NCI-H226 (cell line): ENCODE data around the gene TXNL4A.
"Not testable (repeated sequence)": the region's sequence is repeated elsewhere in the genome, so short reads cannot be mapped to it uniquely, and the experiment has no call there.

Experiments
- DNase-seq: peaks from one replicate; pipeline ENCODE4 v3.0.0-alpha.2; 2015

The TXNL4A gene

DNA sequence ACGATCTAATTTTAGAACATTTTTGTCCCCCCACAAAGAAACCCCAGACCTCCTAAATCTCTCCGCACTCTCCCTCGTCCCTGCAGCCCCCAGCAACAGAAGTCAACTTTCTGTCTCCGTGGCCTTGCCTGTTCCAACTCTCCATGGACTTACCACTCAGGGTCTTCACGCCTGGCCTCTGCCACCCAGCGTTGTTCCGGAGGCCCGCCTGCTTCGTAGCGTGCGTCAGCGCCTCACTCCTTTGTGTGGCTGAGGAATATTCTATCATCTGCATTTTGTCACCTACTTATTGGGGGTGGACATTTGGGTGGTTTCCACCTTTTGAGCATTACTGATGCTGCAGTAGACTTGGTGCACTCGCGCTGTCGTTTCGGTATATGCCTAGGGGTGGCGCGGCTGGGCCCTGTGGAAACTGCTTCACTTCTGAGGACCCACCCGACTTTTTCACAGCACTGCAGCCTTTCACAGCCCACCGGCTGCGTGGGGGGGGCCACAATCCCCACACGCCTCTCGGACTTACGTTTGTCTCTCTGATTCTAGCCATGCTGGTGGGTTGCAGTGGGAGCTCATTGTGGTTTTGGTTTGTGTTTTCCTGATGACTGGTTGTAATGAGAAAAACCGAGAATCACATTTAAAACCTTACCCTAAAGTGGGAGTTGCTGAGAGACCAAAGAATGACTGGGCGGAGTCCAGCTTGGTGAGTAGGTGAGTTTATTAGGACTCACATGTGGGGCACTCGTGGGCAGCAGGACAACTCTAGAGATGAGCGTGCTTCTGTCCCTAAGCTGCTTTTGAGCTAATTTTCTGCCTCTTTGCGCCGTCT lies 25.3 kb downstream of the TXNL4A start:
- DNase-seq, result no peak

DNA sequence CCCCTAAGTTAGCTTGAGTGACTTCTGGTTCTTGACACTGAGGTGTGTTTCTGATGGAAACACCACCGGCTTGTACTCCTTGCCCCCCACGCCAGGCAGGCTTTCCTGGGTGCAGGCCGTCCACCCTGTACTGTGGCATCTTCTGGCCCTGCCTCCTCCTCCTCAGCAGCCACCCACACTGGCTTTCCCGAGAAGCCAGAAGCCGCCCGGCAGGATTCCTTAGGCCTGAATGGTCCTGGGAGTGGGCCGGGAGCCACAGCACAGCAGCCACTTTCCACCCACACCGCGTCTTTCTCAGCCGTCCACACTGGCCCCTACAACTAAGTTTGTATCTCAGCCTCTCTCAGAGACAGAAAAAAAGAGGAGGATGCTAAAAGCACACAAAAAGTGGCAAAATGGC lies 26.1 kb downstream of the TXNL4A start:
- DNase-seq, result no peak

DNA sequence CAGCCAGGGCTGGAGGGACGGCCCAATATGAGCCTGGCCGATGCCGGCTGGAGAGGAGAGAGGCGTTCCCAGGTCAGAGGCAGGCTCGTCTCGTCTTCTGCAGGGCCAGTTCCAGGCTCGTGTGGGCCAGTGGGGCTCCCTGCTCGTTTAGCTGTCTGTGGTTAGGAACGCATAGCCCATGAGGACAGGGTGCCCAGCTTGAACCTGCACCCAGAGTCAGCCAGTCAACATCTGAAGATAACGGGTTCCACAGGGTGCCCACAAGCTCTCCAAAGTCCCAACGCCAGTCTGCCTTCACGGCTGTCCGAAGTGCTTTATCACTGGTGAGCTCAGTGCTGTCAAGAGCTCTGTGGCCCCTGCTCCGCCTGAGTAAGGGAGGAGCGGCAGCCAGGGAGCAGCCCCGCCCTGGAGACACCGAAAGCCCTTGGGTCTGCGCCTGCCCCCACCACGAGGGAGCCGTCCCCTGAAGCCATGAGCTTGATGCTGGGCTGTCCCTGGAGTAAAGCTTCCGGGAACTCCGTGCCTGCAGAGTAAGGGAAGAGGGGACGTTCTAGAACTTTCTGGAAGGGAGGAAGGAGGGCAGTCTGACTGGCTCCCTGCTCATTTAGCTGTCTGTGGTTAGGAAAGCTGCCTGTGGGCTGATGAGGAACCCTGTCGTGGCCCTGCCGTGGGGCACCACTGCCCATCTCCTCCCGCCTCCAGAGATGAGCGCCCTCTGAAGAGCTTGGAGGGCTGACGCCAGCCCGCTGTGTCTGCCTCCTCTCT lies 26.7 kb downstream of the TXNL4A start:
- DNase-seq, result no peak

DNA sequence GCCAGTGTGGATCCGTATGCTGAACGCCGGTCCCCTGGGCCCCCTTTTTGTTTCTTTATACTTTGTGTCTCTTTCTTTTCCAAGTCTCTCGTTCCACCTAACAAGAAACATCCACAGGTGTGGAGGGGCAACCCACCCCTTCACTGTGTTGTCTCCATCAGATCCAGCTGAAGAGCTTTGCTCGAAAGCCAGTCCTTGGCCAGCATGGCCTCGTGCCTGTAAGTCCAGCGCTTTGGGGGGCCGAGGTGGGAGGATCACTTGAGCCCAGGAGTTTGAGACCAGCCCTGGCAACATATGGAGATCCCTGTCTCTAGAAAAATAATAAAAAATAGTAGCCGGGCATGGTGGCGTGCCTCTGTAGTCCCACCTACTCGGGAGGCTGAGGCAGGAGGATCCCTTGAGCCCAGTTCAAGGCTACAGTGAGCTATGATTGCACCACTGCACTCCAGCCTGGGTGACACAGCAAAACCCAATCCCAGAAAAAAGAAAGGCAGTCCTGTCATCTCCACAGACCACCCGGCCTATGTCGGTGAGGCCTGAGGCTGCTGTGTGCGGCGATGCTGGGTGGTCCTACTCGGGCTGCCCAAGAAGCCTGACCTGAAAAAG lies 27.3 kb downstream of the TXNL4A start:
- no peak for DNase-seq

DNA sequence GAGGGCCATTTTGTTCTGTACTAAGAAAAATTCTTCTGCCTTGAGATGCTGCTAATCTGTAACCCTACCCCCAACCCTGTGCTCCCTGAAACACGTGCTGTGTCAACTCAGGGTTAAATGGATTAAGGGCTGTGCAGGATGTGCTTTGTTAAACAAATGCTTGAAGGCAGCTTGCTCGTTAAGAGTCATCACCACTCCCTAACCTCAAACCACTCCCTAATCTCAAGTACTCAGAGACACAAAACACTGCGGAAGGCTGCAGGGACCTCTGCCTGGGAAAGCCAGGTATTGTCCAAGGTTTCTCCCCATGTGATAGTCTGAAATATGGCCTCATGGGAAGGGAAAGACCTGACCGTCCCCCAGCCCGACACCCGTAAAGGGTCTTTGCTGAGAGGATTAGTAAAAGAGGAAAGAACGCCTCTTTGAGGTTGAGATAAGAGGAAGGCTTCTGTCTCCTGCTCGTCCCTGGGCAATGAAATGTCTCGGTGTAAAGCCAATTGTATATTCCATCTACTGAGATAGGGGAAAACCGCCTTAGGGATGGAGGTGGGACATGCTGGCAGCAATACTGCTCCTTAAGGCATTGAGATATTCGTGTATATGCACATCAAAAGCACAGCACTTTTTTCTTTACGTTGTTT lies 28.1 kb downstream of the TXNL4A start:
- DNase-seq, result not testable (repeated sequence)

DNA sequence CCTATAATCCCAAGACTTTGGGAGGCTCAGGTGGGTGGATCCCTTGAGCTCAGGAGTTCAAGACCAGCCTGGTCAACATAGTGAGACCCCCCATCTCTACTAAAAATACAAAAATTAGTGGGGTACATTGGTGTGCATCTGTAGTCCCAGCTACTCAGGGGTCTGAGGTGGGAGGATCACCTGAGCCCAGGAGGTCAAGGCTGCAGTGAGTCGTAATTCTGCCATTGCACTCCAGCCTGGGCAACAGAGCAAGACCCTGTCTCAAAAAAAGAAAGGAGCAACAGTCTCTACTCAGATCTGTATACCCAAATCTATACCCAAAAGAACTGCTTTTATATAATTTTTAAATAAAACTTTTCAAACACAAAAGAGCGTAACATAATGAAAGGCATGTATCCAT lies 29.4 kb downstream of the TXNL4A start:
- no peak for DNase-seq

DNA sequence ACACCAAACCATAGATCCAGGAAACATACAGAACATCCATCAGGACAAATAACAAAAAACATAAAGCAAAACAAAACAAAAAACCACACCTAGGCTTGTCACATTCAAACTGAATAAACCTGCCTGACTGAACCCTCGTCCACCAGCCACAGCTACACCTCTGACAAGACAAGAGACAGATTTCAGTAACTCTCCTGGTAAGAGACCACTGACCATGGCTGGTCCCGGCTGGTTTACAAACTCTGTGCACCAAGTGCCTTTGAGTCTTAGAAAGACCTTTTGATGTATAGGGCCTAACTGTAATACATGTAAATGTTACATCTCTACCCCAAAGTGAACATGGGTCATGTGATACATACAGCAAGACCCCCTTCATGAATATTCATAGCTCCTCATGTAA lies 32.1 kb downstream of the TXNL4A start:
- DNase-seq, result no peak

DNA sequence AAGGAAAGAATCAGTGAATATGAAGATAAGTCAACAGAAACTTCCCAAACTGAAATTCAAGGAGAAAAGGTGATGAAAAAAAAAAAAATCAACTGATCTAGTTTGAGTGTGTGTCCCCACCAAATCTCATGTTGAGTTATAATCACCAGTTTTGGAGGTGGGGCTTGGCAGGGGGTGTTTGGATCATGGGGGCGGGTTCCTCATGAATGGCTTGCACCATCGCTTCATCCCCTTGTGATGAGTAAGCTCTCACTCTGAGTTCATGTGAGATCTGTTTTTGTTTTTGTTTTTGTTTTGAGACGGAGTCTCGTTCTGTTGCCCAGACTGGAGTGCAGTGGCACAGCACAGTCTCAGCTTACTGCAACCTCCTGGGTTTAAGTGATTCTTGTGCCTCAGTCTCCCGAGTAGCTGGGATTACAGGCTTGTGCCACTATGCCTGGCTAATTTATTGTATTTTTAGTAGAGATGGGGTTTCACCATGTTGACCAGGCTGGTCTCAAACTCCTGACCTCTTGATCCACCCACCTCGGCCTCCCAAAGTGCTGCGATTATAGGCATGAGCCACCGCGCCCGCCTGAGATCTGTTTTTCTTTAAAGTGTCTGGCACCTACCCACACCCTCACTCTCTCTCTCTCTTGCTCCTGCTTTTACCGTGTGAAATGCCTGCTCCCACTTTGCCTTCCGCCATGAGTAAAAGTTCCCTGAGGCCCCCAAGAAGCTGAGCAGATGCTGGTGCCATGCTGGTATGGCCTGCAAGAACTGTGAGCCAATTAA lies 32.9 kb downstream of the TXNL4A start:
- DNase-seq, result no peak

DNA sequence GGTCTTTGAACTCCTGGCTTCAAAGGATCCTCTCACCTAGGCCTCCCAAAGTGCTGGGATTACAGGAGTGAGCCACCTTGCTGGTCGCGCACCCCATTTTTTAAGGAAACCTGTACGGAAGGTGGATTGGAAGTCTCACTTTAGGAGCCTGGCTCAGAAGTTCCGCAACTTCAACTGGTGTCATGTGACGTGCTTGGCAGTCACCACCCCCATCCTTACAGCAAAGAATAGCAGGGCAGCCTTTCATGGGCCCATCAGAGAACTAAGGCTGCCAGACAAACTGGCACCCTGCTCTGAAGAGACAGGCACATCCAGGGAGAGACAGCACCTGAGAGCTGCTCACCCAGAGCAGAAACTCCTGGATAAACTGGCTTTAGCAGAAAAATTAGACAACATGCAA lies 33.6 kb downstream of the TXNL4A start:
- DNase-seq, result no peak

DNA sequence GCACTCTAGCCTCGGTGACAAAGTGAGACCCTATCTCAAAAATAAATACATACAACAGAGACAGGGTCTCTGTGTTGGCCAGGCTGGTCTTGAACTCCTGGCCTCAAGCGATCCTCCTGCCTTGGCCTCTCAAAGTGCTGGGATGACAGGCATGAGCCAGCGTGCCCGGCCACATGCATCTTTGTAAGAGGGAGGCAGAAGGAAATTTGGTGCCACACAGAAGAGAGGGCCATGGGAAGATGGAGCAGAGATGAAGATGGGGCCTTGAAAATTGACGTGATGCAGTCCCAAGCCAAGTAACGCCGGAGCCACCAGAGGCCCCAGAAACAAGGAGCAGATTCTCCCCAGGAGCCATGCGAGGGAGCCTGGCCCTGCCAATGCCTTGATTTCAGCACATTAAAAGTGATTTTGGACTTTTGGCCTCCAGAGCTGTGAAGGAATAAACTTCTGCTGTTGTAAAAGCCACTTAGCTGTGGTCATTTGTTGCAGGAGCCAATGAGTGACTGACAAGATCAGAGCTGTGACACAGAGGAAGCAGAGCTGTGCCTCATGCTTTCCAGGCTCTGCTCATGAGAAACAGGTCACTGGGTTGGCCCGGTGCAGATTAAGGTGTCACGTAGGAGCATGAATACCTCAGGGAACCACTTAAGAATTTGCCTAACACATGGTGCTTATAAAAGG lies 34.3 kb downstream of the TXNL4A start:
- no peak for DNase-seq

DNA sequence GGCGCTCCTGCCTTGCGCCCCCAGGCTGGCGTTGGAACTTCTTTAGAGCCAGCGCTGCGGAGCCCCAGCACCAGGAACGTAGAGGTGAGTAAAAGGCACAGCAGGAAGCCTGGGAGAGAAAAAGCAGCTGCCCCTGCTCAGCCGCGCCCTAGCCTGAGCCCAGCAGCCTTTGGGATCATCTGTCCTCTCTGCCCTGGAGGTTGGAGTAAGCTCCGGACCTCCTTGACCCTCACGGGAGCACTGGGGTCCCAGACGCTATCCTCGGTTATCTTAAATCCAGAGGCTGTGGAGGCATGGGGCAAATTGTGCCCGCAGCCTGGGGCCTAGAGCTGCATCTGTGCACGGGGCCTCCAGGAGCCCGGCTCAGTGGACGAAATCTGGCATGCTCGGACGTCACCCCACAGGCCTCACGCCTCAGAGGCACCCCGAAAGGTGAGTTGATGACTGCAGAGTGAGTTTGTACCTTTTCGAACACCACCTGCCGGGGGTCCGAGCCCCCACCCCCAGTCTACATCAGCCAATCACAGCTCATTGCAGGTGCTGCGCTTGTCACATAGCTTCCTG lies 35.3 kb downstream of the TXNL4A start:
- DNase-seq, result no peak

DNA sequence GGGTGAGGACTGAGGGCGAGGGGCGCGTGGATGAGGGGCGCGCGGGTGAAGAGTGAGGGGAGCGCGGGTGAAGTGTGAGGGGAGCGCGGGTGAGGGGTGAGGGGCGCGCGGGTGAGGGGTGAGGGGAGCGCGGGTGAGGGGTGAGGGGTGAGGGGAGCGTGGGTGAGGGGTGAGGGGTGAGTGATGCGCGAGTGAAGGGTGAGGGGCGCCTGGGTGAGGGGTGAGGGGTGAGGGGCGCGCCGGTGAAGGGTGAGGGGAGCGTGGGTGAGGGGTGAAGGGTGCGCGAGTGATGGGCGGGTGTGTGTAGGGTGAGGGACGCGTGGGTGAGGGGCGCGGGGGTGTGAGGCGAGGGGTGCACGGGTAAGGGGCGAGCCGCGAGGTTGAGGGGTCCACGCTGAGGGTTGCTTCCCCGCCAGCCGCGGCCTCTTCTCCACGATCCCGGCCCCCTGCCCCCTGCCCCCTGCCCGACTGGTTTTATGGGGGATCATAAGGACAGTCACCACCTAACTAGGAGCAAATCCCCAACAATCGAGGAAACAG lies 35.8 kb downstream of the TXNL4A start:
- no peak for DNase-seq

DNA sequence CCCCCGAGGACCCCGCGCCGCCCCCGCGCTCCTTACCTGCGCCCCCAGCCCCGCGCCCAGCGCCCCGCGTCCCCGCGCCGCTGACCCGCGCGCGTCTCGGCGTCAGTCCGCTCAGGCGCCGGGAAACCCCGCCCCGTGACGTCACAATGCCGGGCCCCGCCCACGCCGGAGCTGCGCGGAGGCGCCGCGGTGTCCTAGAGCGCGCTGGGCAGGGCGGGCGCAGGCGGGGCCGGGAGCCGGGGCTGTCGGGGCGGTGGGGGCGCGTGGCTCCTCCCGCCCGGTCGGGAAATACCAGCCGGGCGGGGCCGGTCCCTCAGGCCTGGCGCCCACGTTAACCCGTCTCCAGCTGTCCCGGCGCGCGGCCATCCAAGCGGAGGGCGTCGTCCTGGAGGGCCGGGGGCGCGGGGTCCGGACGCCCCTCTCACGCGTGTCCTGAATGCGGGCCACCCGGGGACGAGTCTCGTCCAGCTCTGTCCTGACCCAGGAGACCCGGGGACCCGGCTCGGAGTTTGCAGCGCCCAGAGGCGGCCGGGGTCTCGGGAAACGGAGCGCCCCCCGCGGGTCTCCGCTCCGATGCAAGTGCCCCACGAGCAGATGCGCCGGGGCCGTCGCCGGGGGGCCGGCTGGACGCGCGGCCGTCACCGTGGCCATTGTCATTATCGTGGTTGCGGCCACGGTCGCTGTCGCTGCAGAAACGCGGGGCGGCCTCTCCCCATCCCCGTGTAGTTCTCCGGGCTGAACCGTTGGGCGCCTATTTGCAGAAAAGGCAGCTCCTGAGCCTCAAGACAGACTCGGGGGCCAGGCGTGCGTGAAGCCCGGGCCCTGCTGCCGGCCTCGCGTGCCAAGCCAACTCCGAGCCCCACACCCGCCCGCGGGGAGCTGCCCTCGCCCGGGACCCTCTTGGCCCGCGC lies 36.6 kb downstream of the TXNL4A start, which contains the start of gene SLC66A2:
TSS of gene SLC66A2 (minus strand) at position 109 of the 911 bp plus-strand sequence. CDS start 727 bp downstream, outside the sequence.
- peak; percentile 67 for DNase-seq

DNA sequence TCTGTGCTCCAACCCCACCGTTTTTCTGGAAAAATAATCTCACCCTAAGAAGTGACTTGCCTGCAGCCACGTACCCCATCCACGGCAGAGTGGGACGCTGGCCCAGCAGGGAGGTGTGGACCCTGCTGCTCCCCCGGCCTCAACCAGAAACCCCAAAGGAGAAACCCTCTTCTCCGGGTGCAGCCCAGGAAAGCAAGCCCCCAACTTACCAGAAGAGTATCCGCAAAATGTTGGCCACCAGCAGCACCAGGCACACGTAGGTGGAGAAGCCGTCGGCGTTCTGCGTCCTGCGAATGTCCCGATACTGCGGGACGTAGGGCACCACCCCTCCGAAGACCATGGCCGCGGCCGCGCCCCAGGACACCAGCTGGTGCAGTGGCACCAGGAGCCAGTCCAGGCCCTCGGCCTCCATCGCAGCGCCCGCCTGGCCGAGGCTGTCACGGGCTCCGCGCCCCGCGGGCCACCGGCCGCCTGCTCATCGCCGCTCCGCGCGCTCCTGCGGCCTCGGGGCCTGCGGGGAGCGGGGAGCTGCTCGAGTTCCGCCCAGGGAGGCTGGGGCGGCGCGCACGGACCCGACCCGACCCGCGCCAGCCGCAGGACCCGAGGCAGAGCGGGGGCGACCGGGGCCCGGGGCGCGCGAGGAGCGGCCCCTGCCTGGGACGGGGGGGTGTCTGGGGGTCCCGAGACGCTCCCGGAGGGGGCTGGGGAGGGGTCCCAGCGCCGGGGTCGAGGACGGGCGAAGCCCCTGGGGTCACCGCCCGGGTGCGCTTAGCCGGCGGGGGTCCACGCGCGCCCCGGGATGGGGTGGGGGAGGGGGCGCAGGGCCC lies 37.6 kb downstream of the TXNL4A start:
- no peak for DNase-seq

DNA sequence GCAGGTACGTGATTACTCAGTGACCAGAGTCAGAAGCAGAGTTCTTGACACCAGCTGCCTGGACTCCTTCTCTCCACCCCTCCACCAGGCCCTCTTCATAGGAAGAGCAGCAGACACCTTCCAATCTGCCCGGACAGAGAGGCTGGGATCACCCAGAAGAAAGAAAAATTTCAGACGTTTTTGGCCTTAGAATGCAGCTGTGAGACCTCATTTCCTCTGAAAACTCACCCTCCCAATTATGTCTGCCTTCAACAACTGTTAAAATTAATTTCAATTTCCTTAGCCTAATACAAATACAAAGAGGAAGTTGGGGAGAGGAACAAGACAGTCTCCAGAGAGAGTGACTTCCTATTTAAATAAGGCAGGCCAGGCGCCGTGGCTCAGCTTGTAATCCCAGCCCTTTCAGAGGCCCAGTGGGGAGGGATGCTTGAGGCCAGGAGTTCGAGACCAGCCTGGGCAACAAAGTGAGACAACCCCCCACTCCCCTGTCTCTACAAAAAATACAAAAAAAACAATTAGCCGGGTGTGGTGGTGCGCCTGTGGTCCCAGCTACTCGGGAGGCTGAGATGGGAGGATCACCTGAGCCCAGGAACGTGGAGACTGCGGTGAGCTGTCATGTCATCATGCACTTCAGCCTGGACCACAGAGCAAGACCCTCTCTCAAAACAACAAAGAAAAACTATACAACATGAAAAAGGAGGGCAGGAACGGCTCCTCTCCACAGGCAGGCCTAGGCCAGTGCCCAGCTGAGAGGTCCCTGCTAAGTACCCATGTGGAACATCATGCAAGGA lies 38.5 kb downstream of the TXNL4A start:
- no peak for DNase-seq

DNA sequence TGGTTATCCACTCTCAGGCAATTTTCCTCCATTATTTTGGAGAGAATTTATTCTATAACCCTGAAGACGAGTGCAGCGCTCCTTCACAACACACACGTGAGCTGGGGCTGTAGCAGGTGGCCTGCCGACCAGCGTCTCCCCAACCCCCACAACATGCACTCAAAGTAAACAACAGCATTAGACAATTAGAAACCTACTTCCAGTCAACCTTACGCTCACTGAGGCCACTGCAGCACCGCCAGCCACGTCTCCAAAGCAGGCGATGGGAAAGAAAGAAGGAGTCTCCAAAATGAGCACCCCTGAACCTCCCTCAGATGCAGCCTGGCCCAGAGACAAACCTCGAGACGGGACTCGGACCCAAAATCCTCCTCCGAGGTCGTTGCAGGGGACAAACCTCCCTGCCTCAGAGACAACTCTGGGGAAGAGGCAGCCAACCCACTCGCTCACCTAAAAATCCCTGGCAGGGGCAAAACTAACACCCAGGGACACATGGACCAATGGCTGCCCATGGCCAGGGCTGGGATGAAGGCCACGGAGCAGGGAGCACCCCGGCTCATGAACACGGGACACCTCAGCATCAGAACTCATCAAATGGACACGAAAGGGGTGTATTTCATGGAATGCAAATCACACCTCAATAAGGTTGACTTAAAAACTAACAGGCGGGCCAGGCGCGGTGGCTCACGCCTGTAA lies 39.5 kb downstream of the TXNL4A start:
- no peak for DNase-seq

DNA sequence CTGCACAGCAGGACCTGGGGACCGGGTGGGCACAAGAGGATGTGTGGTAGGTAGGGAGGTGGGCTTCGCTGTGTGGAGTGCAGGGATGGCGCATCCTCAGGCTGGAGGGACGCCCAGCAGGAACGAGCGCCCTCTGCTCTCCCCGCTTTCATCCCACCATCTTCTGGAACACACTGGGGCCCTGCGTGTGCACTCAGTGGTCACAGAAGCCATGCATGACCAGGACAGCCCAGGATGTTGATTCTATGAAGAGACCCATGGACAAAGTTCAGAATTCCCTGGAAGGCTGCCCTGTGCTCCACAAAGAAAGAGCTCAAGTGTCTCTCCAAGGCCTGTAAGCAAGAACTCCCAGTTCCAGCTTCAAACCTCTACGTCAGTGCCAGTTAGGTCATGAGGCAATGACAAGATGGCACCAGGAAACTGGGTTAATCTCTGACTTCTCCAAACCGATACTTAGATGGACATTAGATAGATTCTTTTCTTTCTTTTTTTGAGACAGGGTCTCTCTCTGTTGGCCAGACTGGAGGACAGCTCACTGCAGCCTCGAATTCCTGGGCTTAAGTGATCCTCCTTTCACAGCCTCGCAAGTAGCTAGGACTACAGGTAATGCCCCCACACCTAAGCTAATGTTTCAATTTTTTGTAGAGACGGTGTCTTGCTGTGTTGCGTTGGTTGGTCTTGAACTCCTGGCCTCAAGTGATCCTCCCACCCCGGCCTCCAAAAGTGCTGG lies 40.3 kb downstream of the TXNL4A start:
- DNase-seq, result no peak
